HG02763 (cell line): ENCODE results near the gene PRR30.
"Not testable (repeated sequence)": the region's sequence is repeated elsewhere in the genome, so short reads cannot be mapped to it uniquely, and the experiment has no call there.

ENCODE experiments used
- ATAC-seq: cut with Tn5 transposase; IDR thresholded peaks from one replicate; pipeline ENCODE4 v1.9.1; 2021; ENCODE audit warnings: mild to moderate bottlenecking, moderate library complexity; ENCODE audit not compliant: unreplicated experiment

PRR30 gene

DNA sequence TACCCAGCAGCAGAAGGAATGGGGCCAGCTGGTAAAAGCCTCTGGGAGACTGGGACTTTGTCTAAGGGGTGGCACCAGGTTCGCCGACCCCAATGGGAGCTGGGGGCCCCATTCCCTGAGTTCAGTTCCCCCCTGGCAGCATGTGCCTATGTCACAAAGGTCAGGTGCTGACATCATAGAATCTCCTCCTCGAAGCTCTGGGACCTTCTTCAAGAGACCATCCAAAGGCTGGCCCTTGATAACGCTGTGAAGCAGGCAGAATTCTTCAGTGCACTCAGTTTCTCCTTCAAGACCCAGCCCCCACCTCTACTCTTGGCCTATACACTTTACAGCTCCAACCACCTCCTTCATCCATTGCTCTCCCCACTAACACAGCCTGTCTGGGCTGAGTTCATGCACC, at the start of gene PRR30:
PRR30 (minus strand) TSS at position 101 of the 400 bp plus-strand sequence. CDS start 1,081 bp downstream, outside the sequence.
- no peak for ATAC-seq

DNA sequence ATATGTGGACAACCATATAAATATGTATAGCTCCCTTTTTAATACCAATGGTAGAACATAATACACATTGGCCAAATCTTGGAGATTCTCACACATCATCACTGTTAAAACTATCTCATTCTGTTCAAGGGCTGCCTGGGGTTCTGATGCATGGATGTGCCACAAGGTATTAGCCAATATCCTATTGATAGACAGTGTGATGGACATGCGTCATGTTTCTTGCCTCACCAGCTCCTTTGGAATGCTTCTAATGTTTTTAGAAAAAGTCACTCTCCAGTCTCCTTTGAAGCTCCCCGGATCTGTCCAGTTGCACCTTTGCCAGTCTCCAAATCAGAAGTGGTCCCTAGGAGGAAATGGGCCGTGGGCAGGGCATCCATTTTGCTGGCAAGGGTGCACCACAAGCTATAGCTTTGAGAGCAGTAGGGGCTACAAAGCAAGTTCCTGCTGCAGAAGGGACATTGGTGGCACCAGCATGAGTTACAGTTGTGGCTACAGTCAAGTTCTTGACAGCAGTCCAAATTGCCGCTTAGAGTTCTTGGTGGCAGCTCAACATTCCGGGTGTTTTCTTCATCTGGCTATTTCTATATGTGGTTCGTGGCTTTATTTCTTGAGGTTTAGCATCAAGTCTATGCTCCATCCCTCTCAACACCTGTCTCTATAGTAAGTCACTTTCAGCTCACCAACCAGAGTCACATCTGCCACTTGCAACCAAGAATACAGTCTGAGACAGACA, 47.6 kb upstream of the PRR30 start:
- no peak for ATAC-seq

DNA sequence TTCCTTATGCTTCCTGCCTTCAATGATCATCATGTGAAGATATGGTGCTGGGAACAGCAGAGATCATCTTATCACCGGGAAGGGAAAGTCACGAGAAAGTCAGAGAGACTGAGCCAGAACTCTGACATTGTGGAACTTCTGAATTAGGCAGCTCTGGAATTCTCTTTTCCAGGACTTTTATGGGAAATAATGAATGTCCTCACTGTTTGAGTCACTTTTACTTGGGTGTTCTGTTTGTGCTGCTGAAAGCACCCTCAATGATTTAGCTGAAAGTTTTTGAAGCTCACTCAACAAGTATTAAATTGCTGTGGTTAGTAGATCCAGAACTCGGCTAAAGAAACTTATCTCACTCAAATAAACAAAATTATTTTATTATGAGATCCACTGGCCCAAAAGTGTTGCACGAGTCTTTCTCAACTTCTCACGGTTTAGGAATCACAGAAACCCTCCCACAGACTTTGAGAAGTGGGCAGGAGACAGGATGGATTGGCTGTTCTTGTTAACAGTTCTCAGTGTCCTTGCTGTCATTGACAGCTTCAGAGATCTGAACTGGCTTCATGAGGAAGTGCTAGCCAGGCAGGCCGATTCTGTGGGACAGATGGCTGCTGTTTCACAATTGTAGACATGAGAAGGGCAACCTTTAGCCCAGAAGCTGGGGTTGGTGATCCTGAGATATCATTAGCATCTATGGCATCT, 46.3 kb upstream of the PRR30 start:
- ATAC-seq = no peak

DNA sequence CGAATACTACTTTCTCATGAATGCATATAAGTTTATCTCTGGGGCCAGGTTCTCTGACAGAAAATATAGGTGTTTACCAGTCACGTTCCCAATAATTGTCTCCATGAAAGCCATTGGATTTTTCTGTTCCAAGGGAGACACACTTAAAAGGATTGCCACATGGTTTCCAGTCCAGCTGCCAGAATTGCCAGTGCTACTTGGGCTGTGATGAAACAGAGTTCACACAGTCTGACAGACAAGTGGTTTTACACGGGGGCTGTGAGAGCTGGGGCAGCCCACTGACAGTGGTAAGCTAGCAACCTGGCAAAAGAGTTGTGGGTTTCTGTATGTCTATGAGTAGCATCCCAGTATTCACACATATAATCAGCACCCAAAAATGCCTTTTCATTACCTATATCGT, 44.9 kb upstream of the PRR30 start:
- ATAC-seq = no peak

DNA sequence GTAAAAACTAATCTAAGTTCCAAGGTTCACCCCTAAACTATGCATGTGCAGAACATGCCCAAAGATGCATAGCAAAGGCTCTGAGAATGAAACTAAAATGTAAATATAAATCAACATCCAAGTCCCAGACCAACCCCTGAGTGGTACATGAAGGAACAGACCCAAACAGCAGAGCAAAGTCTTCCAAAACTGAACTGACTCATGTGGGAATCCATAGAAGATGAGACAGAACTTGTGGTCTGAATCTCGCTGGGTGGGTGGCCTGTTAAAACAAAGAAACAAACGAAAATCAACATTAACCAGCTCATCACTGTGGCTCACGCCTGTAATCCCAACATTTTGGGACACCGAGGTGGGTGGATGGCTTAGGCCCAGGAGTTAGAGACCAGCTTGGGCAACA, 43.1 kb upstream of the PRR30 start:
- ATAC-seq = no peak

DNA sequence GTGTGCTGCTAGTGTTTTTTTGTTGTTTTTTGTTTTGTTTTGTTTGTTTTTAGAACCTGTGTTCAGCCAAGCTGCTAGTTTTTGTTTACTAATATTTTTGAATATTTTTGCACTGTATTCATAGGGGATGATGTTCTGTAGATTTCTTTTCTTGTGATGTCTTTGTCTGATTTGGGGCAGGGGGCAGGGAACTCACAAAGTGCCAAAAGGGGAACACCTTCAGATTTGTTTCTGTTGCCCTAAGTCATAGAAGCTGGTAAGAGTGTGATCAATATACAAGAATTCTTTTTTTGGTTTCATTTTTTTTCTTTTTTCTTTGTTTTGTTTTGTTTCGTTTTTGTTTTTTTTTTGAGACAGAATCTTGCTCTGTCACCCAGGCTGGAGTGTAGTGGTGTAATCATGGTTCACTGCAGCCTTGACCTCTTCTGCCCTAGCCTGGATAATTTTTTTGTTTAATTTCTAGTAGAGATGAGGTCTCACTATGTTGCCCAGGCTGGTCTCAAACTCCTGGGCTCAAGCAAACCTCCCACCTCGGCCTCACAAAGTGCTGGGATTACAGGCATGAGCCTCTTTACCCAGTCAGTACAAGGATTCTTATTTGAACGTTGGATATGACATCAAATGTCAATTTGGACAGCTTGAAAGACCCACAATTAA, 40.3 kb upstream of the PRR30 start:
- no peak for ATAC-seq

DNA sequence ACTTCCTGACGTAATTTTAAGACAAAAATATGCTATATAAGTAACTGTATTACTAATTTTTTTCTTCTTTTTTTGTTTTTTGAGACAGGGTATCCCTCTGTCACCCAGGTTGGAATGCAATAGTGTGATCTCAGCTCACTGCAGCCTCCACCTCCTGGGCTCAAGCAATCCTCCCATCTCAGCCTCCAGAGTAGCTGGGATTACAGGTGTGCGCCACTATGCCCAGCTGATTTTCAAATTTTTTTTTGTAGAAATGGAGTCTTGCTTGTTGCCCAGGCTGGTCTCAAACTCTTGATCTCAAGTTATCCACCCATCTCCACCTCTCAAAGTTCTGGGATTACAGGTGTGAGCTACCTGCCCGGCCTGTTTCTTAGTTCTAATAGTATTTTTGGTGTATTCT, 39.3 kb upstream of the PRR30 start:
- ATAC-seq = no peak

DNA sequence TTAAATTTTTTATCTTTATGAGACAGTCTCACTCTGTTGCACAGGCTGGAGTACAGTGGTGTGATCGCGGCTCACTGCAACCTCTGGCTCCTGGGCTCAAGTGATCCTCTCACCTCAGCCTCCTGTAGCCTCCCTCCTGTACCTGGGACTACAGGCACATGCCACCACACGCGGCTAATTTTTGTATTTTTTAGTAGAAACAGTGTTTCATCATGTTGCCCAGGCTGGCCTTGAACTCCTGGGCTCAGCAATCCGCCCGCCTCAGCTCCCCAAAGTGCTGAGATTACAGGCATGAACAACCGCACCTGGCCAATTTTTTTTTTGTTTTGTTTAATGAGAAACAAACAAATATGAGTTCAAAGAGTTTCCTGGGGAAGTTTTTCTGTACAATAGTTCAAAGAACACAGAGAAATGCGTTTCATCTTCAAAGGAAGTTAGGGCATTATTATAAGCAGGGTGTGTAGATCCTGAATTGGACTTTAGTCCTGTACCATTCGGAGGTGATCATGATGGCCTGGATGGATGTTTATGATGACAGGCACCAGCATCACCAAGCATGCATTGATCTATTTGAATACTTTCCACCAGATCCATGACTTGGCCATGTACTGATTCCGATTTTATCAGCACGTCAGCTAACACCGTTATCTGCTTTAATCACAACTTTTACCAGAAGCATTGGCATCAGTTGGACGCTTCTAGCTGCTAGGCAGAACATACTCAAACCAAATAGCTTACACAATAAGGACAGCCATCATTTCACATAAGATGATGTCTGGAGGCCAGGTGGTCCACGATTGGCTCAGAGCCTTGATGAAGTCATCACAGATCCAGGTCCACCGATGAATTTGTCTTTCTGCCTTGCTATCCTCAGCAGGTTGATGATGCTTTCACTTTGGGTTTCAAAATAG, 38.5 kb upstream of the PRR30 start:
- ATAC-seq = no peak

DNA sequence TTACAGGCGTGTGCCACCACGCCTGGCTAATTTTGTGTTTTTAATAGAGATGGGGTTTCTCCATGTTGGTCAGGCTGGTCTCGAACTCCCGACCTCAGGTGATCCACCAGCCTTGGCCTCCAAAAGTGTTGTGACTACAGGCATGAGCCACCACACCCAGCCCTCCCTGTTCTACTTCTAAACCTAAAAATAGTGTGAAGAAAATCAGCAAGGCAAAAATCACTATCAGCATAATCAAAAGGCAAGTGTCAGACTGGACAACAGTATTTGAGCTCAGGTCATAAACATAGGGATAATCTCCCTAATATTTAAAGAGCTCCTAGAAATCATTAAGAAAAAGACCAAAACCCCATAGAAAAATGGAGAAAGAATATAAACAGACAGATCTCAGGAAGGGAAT, 36.6 kb upstream of the PRR30 start:
- not testable (repeated sequence) for ATAC-seq

DNA sequence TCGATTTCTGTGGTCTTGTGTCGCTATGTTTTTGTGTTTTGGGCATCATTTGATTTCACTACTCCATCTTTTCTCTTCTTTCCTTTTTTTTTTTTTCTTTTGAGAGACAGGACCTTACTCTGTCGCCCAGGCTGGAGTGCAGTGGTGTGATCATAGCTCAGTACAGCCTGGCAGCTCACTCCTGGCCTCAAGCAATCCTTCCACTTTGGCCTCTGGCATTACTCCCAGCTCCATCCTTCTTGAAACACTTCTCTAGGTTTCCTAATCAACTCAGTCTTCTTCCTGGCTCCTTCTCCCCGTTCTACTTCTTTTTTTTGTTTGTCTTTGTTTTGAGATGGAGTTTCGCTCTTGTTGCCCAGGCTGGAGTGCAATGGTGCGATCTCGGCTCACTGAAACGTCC, 36.1 kb upstream of the PRR30 start:
- no peak for ATAC-seq

DNA sequence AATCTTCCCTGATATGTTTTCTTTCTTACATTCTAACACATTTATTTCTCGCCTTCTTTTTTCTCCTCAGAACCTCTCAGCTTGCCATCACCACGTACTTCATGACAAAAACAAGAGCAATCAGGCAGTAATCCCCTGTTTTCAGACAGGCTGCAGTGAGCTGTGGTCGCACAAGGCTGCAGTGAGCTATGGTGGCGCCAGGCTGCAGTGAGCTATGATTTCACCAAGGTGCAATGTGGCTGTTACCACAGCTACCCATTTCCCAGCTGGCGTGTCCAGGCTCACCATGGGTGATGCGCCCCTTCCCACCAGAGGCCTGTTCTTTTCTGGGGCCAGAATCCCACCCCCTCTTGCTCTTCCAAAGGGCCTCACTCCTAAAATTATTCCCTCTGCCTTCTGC, 35.4 kb upstream of the PRR30 start:
- ATAC-seq = no peak

DNA sequence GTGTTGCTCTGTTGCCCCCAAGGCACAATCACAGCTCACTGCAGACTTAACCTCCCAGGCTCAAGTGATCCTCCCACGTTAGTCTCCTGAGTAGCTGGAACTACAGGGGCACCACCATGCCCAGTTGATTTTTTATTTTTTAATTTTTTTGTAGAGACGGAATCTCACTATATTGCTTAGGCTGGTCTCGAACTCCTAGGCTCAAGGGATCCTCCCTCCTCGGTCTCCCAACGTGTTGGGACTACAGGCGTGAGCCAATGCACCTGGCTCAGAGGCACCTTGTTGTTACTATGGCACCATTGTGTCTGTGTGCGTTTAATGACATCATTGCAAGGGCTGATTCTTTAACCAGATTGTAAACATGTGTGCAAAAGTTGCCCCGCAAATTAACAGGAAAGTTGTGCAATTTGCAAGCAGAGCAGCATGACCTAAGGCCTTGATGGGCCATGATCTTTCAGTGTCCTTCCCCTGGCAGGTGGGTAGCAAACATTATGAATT, 32.2 kb upstream of the PRR30 start:
- ATAC-seq = no peak

DNA sequence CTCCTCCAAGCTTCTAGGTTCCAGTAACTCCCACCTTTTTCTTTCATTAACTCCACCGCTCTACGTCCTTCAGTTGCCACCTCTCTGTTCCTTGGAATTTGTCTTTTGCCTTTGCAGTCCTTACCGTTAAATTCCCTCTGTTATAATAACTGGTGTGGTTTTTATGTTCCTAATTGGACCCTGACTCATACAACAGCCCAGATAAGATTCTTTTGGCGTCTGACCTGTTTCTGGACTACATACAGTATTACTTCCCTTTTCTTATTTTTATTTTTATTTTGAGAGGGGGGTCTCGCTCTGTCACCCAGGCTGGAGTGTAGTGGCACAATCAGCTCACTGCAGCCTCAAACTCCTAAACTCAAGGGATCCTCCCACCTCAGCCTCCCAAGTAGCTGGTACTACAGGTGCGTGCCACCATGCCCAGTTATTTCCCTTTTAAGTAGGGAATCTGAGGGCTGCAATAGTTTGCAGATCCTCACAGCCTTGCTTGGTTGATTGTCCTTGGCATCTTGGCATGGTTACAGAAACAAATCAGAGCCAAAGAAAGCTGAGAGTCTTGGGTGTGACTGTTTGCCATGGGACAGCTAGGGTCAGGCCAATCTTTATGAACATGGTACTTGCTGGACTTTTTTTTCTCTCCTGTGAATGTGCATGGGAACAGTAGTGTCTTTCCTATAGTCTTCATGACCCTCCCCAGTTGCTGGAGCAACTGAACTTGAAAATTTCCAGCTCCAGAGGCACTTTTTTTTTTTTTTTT, 31.5 kb upstream of the PRR30 start:
- no peak for ATAC-seq

DNA sequence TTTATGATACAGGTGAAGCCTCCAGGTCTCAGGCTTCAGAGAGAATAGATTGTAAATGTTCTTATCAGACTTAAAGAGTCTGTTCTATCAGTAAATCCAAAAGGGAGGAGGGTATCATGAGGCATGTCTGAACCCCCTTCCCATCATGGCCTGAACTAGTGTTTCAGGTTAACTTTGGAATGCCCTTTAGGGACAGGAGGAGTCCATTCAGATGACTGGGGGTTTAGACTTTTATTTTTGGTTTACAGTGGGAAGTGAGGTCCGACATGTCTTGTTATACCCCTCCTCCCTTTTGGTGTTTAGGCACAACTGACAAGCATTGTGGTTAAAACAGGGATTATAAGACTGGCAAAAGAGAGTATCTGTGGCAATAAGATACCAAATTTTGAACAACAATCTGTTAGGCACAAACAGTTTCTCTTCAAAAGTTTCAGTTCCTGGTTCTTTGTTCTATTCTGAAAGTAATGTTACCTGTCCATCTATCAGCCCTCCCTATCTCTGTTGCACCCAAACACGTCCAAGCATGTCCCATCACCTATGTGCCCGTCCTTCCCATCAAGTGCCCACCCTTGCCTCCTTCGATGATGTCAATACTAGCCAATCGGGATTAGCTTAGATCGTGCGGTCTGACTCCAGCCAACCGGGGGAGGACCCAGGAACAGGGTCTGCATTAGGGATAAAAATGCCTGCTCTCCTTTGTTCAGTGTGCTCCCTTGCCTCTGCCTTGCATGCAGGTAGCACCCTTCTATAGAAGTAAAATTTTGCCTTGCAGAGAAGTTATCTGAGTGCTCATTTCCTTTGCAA, 26.0 kb upstream of the PRR30 start:
- no peak for ATAC-seq

DNA sequence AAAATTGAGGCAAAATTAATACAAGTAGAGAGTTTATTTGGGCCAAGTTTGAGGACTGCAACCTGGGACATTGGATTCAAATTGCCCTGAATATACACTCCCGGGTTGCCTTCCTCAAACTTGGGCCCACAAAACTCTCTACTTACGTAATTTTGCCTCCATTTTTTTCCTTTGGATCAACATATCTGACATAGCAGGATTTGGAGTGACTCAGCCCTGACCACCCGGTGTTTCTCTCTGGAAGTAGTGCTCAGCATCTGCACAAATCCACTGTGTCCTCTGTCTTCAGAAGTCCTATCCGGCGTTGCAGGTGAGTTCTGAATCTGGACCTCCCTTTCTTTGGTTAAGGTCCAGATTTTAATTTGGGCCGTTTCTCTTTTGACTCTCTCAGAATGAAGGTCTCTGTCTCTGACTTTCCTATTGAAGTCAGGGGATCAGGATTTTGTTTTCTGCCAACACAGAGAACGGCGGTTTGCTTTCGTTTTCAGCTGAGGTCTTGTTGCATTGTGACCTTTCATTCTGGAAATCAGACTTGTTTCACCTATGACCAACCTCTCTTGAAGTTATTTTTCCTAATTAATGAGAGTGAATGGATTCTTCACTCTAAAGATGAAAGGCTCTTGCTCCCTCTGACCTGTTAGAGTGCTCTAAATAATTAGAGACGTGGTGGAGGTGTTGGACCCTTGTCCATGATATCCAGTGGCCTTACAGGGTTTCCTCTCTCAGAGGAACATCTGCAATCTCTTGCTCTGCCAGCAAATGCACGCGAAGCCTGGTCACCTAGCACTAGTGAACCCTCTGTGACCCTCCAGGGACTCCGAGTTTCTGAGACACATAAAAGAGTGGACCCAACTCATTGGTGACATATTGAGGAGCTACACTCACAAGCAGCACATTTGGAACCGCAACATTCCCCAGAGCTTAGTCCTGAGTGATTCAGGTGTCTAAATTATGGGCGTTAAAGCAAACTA, 23.2 kb upstream of the PRR30 start:
- ATAC-seq = no peak

DNA sequence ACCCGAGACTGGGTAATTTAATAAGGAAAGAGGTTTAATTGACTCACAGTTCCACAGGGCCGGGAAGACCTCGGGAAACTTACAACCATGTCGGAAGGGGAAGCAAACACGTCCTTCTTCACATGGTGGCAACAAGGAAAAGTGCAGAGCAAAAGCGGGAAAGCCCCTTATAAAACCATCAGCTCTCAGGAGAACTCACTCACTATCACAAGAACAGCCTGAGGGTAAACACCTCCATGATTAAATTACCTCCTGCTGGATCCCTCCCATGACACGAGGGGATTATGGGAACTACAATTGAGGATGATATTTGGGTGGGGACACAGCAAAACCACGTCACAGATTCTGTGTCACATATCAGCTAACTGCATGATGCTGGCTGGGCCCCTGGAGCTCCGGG, 21.0 kb upstream of the PRR30 start:
- no peak for ATAC-seq

DNA sequence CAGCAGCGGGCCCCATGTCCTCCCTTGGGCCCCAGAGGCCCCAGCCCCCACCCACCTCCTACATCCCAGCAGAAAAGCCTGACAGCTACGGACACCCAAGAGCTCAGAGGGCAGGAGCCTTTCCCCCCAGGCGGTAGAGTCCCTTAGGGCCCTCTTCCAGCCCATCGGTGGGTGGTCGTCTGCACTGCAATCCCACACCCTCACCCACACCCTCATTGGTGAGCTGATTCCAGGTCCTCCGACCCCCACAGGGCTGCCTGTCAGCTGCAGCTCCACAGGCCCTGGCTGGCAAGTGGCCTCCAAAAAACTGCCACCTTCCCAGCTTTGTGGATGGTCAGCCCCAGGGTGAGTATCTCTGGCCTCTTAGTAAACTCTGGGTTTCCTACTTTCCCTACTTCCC, 20.1 kb upstream of the PRR30 start:
- no peak for ATAC-seq

DNA sequence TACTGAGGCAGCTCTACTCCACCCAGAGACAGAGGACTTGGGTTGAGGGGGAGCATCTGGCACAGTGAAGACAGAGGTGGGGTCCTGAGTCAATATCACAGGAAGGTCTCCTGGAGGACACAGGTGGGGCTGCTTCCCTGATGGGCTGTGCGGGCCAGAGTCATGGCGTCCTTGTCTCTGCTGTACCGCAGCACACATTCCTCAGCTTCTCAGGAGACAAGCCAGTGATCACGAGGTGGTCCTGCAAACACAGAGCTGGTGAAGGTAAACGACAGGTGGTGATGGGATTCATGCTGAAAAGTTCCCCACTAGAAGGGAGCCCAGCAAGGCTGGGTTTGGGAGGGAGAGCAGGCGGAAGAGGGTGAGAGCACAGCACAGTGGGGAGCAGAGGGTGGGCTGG, 19.3 kb upstream of the PRR30 start:
- ATAC-seq = no peak
